Fibroblast of villous mesenchyme (primary cell): ENCODE data around the gene TSPAN2. TPM values are rescaled to one million over a fixed set of nuclear protein-coding genes. Genes with fewer than 3 reads are reported as not detected.

ENCODE experiments used
- DNase-seq: peaks from one replicate; pipeline ENCODE4 v3.0.0-alpha.2; 2010; ENCODE audit warnings: low read depth
- H3K4me3 ChIP-seq: 2 replicates; pipeline ENCODE4 v1.5.1; 2011; ENCODE audit warnings: low read depth, mild to moderate bottlenecking, low read length
- CTCF ChIP-seq: IDR thresholded peaks from 2 replicates; pipeline ENCODE4 v1.5.1; 2012; ENCODE audit warnings: low read depth, mild to moderate bottlenecking, low read length; ENCODE audit not compliant: insufficient read depth
- total RNA-seq: library from RNA; depleted of rRNA; stranded (reverse); fragments of >200 nt; gene quantifications from 2 replicates; pipeline ENCODE4 v1.2.3, GENCODE V29; 2012

Gene TSPAN2
- total RNA-seq, 1 donor, result under 0.01 TPM

GRCh38 chr1:115069659-115070308 is 19.5 kb downstream of the TSPAN2 start:
- H3K4me3 ChIP-seq, result no peak overlapping the region
- DNase-seq, result no peak
- no peak for TF ChIP-seq CTCF

- TF ChIP-seq CTCF, result no peak
- no peak overlapping the region for H3K4me3 ChIP-seq
- DNase-seq, result no peak
Observed at GRCh38 chr1:115068826-115069585, 20.3 kb downstream of the TSPAN2 start.

- peak; percentile 14 for DNase-seq
- H3K4me3 ChIP-seq, result no peak overlapping the region
- TF ChIP-seq CTCF, result no peak
Observed at GRCh38 chr1:115067161-115067859, 22.0 kb downstream of the TSPAN2 start.

- TF ChIP-seq CTCF, result no peak
- no peak for DNase-seq
- H3K4me3 ChIP-seq, result no peak overlapping the region
Observed at GRCh38 chr1:115065021-115065420, 24.3 kb downstream of the TSPAN2 start.

- no peak for DNase-seq
- no peak overlapping the region for H3K4me3 ChIP-seq
- TF ChIP-seq CTCF, result no peak
Observed at GRCh38 chr1:115064461-115064860, 24.8 kb downstream of the TSPAN2 start.

- H3K4me3 ChIP-seq, result no peak overlapping the region
- DNase-seq, result no peak
Observed at GRCh38 chr1:115063228-115063901, 25.9 kb downstream of the TSPAN2 start.

More at GRCh38 chr1:115063228-115063901, 25.9 kb downstream of the TSPAN2 start:
- no peak for TF ChIP-seq CTCF
